ENCODE measurements around the gene SCN9A. TPM values are rescaled to one million over a fixed set of nuclear protein-coding genes. Genes with fewer than 3 reads are reported as not detected.
"Not testable (repeated sequence)": the region's sequence is repeated elsewhere in the genome, so short reads cannot be mapped to it uniquely, and the experiment has no call there.

SCN9A gene
- total RNA-seq, 1 experiment from 2014 or later, result 0.07 TPM

DNA sequence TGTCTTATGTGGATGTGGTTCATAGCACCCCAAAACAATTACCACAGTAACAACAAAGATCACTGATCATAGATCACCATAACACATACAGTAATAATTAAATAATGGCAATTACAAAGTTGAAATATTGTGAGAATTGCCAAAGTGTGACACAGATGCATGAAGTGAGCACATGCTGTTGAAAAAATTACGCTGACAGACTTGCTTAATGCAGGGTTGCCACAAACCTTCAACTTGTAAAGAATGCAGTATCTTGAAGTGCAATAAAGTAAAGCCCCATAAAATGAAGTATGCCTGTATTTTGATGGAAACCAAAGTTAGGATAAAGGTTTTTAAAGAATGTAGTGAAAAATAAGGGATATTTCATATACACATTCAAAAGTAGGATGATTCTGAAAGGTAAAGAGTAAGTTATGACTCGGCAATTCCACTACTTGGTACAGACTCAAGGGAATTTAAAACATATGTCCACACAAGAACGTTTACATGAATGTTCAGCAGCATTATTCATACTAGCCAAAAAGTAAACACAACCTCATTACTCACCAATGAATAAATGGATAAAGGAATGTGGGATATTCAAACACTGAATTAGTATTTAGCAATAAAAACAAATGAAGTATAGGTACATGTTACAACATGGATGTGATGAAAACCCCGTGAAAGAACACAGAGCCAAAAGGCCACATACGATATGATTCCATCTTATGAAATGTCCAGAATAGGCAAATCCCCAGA is 61.6 kb downstream of the SCN9A start:
- no peak for DNase-seq (ENCODE audit: low read depth, low spot score)
- intact Hi-C loops (cut with micrococcal nuclease), result no loop called here
- ChIA-PET CTCF (no interaction called here), POLR2A (no interaction called here), RAD21 (ENCODE audit: low non-redundant PET in 1 of 2, low total read pairs in 2 of 2, uncharacterized antibody in 2 of 2, unreplicated experiment in 2 of 2) (no interaction called here)
- H3K4me2 ChIP-seq (ENCODE audit: low read length), result no peak overlapping the region
- no TSS peak for BruUV-seq (replicated peaks)
- H2AFZ ChIP-seq (ENCODE audit: low read depth, low read length, poor library complexity, severe bottlenecking), result no peak overlapping the region
- H3K79me2 ChIP-seq (ENCODE audit: insufficient read depth, low read length), result no peaks in the 10 kb centered on the region
- no peak overlapping the region for H3K27ac ChIP-seq (ENCODE audit: low read depth, low read length)
- no peaks in the 10 kb centered on the region for H3K9me3 ChIP-seq (ENCODE audit: control insufficient read depth in 1 of 2, insufficient read depth in 1 of 2, low read depth in 1 of 2, low read length in 2 of 2)
- H3K27me3 ChIP-seq (ENCODE audit: insufficient read depth, low read length), result no peaks in the 10 kb centered on the region
- TF ChIP-seq YY1 (IDR thresholded peaks at IDR 0.05; ENCODE audit: extremely low read depth, insufficient replicate concordance, low read depth, low read length) (no peak), RAD21 (IDR thresholded peaks at IDR 0.05; ENCODE audit: low read depth) (no peak), SP1 (IDR thresholded peaks at IDR 0.05; ENCODE audit: low read depth) (no peak), ATF3 (IDR thresholded peaks at IDR 0.05) (no peak), EZH2 (IDR thresholded peaks at IDR 0.05) (no peak), ZNF274 (IDR thresholded peaks at IDR 0.05; ENCODE audit: low read depth, low read length) (no peak), SIN3A (IDR thresholded peaks at IDR 0.05; ENCODE audit: low read depth) (no peak), TCF7L2 (IDR thresholded peaks at IDR 0.05; ENCODE audit: borderline replicate concordance, extremely low read depth, insufficient read depth, insufficient read length) (no peak), EGR1 (IDR thresholded peaks at IDR 0.05; ENCODE audit: low read depth) (no peak)
- TF ChIP-seq, protein P1, sequence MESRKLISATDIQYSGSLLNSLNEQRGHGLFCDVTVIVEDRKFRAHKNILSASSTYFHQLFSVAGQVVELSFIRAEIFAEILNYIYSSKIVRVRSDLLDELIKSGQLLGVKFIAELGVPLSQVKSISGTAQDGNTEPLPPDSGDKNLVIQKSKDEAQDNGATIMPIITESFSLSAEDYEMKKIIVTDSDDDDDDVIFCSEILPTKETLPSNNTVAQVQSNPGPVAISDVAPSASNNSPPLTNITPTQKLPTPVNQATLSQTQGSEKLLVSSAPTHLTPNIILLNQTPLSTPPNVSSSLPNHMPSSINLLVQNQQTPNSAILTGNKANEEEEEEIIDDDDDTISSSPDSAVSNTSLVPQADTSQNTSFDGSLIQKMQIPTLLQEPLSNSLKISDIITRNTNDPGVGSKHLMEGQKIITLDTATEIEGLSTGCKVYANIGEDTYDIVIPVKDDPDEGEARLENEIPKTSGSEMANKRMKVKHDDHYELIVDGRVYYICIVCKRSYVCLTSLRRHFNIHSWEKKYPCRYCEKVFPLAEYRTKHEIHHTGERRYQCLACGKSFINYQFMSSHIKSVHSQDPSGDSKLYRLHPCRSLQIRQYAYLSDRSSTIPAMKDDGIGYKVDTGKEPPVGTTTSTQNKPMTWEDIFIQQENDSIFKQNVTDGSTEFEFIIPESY (IDR thresholded peaks at IDR 0.05; ENCODE audit: extremely low read depth, insufficient replicate concordance, low read length), result no peak
- no peak overlapping the region for H3K9ac ChIP-seq (ENCODE audit: low read length)
- no peak for ATAC-seq
- H3K36me3 ChIP-seq (ENCODE audit: control insufficient read depth in 1 of 2, insufficient read depth in 2 of 2, low read length in 2 of 2), result no peaks in the 10 kb centered on the region
- H3K9me2 ChIP-seq (ENCODE audit: insufficient read depth), result no peaks in the 10 kb centered on the region
- no peaks in the 10 kb centered on the region for H3K4me1 ChIP-seq (ENCODE audit: control insufficient read depth in 1 of 2, insufficient read depth in 2 of 2, low read length in 2 of 2)
- H3K4me3 ChIP-seq (replicated peaks in 1 of 2; ENCODE audit: low read depth in 1 of 2, low read length in 2 of 2), result no peak overlapping the region
- H4K20me1 ChIP-seq (ENCODE audit: insufficient read depth), result no peaks in the 10 kb centered on the region

DNA sequence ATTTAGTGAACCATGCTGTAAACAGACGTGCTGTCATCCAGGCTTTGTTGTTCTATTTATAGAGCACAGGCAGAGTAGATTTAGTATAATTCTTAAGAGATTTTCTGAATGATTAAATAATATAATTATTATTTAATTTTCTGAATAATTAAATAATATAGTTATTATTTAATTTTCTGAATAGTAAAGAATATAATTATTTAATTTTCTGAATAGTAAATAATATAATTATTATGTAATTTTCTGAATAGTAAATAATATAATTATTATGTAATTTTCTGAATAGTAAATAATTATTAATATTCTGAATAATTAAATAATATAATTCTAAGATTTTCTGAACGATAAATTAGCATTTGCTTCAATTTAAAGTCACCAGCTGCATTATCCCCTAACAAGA is 62.9 kb downstream of the SCN9A start:
- H2AFZ ChIP-seq (ENCODE audit: low read depth, low read length, poor library complexity, severe bottlenecking); H3K36me3 ChIP-seq (ENCODE audit: control insufficient read depth in 1 of 2, insufficient read depth in 2 of 2, low read length in 2 of 2); H3K79me2 ChIP-seq (ENCODE audit: insufficient read depth, low read length); H3K27me3 ChIP-seq (ENCODE audit: insufficient read depth, low read length); H3K4me2 ChIP-seq (ENCODE audit: low read length); intact Hi-C loops (cut with micrococcal nuclease); H4K20me1 ChIP-seq (ENCODE audit: insufficient read depth); CTCF ChIA-PET; ATAC-seq; H3K4me1 ChIP-seq (ENCODE audit: control insufficient read depth in 1 of 2, insufficient read depth in 2 of 2, low read length in 2 of 2); POLR2A ChIA-PET; H3K9me3 ChIP-seq (ENCODE audit: control insufficient read depth in 1 of 2, insufficient read depth in 1 of 2, low read depth in 1 of 2, low read length in 2 of 2); H3K4me3 ChIP-seq (replicated peaks in 1 of 2; ENCODE audit: low read depth in 1 of 2, low read length in 2 of 2); H3K9ac ChIP-seq (ENCODE audit: low read length); H3K27ac ChIP-seq (ENCODE audit: low read depth, low read length); BruUV-seq (replicated peaks); DNase-seq (ENCODE audit: low read depth, low spot score); RAD21 ChIA-PET (ENCODE audit: low non-redundant PET in 1 of 2, low total read pairs in 2 of 2, uncharacterized antibody in 2 of 2, unreplicated experiment in 2 of 2); H3K9me2 ChIP-seq (ENCODE audit: insufficient read depth): not testable (repeated sequence)
